OCI-M1 (cell line): ENCODE results near the gene SMURF1.
"Not testable (repeated sequence)": the region's sequence is repeated elsewhere in the genome, so short reads cannot be mapped to it uniquely, and the experiment has no call there.

ENCODE experiments used
- DNase-seq: peaks from one replicate; lab custom pipeline; 2025; lab: John Stamatoyannopoulos, UW

SMURF1 gene

DNA sequence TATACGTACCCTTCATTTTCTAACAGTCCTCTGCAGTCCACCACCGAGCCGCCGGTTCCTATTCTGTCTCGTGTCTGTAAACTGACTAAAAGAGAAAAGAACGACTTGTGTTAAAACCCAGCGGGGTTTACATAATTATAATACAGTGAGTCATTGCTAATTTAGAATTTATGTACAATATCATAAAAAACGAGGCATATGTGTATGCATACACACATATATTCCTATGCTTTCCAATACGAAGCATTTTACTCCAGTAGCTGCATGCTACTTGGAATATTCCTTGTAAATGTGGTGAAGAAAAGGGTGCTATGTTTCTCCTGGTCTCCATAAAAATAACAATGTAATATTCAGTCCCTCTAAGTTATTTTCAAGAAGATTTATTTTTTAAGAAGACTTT is 89.1 kb downstream of the SMURF1 start:
- no peak for DNase-seq

DNA sequence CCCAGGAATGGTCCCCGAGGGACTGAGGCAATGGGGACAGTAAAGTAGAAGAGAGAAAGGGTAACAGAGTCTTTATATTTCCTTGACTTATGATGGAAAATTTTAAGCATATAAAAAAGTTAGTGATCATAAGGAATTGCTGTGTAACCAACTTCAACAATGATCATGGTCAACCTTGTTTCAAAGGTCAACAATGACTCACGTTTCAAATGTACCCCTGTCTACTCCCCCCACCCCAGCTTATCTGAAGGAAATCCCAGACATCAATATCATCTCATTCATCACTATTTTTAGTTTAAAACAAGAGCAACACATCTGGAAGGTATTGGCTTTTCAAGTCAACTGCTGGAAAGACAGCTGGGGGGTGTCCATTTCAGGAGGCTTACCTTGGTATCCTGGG is 92.9 kb downstream of the SMURF1 start:
- DNase-seq: no peak

DNA sequence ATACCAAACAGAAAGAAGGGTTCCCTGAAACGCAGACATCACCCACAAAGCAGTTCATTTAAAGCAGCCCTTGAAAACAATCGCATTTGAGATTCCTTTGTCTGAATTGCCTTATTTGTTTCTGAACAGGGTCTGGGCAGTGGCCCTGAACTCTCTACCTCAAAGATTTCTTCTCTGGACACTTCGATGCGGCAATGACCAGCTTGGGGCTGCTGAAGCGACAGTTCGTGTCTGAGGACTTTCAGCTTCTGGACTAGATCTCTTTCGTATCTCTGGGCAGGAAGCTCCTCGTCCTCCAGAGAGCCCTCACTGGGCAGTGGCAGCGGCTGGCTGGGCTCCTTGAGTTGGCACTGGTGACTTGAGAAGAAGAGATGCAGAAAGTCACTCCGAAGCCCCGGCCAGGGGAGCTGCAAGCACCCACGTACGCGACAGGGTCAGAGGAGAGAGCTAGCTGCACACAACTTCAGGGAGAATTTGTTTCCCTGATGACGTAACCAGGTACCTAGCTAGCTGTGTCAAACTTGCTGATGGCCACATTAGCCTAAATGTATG is 96.3 kb downstream of the SMURF1 start:
- no peak for DNase-seq

DNA sequence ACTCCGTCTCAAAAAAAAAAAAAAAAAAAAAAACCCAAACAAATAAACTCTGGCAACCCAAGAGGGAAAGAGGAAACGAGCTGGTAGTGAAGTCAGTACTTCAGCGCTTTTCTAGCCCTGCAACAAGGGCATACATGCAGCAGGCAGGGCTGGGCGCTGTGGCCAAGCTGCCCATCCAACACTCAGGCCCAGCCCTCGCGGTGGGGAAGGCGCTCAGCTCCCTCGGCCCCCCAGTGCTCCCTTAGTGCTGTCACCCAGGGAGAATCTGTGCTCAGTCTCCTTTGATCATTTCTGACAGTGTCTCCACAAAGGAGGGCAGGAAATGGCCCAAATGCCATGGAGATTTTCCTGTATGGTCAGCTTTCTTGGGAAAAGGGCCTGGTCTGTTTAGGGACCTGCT is 97.2 kb downstream of the SMURF1 start:
- DNase-seq: no peak

DNA sequence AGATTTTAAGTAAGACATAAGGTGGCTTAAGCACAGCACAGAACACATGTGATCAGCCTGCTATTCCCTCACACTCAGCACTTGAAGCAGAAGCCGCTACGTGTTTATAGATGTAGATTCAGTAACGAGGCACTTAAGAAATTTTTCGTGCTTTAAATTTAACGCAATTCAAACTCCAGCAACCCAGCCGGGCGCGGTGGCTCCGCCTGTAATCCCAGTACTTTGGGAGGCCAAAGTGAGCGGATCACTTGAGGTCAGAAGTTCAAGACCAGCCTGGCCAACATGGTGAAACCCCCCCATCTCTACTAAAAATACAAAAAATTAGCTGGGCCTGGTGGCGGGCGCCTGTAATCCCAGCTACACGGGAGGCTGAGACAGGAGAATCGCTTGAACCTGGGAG is 97.6 kb downstream of the SMURF1 start:
- DNase-seq: not testable (repeated sequence)

DNA sequence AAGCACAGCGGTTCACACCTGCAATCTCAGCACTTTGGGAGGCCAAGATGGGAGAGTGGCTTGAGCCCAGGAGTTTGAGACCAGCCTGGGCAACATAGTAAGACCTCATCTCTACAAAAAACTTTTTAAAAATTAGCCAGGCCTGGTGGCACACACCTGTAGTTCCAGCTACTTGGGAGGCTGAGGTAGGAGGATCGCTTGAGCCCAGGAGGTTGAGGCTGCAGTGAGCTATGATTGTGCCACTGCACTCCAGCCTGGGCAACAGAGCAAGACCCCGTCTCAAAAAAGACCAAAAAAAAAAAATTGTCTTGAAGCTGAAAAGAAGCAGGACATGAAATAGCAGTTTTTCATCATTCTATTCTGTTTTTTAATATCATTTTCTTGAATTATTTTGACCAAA is 99.0 kb downstream of the SMURF1 start:
- DNase-seq: not testable (repeated sequence)

DNA sequence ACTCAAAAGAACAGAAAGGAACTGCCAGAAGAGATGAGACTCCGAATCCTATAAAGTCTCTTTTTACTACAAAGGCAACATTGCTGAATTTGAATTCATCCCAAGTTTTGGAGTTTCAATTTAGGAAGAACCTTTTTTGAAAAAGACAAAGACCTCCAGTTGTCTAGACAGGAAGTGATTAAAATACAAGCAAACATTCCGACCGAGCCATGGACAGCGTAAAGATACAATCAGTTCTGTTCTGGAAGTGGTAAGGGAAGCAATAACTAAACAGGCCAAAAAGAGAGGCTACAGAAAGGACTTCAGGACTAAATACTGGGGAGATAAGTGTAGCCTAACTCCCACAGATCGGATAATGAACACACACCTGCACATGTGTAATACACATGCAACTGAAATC is 101.0 kb downstream of the SMURF1 start:
- no peak for DNase-seq

DNA sequence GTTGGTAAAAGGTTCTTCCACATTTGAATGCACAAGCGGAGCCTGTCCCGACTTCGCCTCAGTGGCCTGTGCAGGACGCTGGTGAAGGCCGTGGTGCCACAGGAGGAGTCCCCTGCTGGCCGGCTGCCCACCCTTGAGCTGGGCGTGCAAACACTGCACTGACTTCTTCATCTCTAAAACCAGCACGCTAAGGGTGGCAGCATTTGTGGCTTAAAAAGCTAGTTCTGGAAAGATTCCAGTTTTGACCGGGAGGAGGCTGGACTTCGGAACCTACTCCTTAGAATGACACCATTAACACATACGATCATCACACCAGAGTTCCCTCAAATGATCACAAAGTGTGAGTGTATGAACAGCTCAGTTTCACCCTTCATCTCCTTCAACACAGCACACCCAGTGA is 102.4 kb downstream of the SMURF1 start:
- no peak for DNase-seq

DNA sequence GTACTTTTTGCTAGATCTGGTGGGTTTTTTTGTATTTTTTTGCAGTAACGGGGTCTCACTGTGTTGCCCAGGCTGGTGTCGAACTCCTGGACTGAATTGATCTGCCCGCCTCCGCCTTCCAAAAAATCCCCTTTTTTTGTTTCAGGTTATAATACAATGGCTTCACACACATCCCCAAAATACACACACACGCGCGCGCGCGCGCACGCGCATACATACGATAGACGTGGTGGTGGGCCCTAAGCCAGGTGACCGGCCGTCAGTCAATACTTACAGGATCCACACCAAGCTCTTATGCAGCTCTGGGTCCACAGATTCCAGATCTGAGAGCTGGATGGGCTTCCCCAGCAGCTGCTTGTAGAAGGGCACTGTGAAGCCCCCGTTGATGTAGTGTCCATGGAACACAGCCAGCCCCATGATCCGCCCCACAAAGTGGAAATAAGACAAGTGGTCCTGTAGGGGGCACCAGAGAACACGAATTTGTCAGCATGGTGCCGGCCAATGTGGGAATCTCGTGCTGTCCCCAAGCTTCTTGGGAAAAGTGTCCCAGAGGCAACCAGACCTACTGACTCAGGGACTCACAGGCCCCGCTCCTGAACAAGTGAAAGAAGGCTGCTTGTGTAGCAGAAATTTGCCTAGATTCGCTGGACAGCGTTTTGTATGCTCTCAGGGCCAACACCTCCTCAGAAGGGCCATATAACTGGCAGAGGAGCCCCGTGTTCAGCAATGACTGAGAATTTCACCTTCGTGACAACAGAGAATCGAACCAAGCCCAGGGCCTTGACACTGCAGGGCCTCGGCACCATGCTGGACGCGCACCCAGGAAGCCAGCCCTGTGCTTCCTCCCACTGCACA is 103.6 kb downstream of the SMURF1 start:
- DNase-seq: peak; percentile 88

DNA sequence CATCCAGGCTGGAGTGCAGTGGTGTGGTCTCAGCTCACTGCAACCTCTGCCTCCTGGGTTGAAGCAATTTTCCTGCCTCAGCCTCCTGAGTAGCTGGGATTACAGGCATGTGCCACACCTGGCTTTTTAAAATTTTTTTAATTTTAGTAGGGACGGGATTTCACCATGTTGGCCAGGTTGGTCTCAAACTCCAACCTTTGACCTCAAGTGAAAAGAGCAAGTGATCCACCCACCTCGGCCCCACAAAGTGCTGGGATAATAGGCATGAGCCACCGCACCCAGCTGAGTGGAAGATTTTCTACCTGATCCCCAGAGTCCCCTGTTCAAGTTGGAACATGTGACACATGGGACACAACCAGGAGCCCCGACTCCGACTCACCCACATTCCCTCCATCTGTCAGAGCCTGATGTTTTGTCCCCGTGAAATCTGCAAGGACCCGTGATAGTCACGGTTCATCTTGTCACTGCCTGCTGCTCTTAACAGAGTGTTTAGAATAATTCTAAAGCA is 104.5 kb downstream of the SMURF1 start:
- no peak for DNase-seq

DNA sequence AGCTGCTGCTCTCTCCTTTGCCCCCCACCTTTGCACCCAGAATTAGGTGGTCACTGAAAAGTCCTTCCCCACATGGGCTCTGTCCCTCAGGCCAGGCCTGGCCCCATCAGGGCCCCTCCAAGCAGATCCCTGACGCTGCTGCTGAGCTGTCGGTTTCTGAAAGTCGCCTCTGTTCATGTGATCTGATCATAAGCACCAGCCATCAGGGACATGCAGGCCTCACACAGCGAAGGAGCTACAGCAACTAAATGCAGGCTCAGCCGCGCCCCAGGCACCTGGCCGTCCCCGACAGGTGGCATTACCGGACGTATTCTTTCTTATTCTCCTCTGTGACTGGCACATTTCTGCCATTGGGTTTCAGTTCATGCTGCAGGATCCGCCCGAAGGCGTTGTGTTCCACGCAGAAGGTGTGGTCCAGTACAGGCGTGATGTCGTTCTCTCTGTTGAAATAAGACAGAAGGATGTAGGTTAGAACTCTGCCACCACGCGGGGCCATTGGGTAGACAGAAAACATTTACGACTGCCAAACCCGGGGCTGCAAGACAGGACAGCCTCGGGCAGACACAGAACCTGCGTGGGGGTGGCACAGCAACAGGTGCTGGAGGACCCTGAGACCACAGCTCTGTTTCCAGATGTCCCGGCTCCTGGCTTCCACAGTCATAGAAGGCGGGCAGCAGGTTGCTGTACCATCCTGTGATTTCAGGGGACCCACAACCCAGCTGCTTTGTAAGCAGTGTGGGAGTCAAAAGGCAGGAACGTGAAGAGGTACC is 105.6 kb downstream of the SMURF1 start:
- DNase-seq: no peak

DNA sequence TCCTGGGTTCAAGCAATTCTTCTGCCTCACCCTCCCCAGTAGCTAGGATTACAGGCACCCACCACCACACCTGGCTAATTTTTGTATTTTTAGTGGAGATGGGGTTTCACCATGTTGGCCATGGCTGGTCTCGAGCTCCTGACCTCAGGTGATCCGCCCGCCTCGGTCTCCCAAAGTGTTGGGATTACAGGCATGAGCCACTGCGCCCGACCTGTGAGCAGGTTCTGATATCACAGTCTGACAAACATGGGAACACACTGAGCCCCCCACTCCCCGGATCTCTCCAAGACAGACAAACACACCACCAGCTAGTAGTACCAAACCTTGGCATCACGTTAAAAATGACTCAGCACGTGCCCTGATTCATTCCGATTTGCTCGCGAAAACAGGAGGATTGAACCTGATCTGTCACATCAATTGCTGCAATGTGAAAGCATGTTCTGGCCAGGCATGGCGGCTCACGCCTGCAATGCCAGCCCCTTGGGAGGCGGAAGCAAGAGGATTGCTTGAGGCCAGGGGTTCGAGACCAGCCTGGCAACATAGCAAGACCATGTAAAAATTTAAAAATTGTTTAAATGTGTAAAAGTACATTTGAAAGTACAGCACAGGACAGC is 106.5 kb downstream of the SMURF1 start:
- no peak for DNase-seq

DNA sequence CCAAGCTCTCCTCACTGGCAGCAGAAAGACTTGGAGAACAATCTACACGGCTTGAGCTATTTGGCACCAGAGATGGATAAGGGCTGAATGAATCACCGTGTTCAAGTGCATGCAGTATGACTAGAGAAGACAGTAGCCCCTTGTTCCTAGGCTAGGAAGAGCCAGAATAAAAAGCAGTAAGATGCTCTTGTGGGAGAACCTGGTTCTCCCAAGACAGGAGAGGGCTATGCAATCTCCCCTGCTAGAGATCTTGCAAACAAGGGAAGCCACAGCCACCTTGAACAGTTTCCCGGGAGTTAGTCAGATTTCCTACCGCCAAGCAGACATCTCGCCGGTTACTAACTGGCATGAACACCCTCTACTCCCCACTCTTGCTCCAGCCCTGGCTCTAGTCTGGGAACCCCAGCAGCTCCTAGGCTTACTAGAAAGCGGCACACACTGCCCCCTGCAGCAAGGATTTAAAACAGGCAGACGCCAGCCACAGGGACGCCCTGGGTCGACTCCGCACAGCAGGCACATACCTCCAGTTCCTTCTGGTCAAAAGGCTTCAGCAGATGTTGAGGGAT is 107.3 kb downstream of the SMURF1 start:
- DNase-seq: no peak

DNA sequence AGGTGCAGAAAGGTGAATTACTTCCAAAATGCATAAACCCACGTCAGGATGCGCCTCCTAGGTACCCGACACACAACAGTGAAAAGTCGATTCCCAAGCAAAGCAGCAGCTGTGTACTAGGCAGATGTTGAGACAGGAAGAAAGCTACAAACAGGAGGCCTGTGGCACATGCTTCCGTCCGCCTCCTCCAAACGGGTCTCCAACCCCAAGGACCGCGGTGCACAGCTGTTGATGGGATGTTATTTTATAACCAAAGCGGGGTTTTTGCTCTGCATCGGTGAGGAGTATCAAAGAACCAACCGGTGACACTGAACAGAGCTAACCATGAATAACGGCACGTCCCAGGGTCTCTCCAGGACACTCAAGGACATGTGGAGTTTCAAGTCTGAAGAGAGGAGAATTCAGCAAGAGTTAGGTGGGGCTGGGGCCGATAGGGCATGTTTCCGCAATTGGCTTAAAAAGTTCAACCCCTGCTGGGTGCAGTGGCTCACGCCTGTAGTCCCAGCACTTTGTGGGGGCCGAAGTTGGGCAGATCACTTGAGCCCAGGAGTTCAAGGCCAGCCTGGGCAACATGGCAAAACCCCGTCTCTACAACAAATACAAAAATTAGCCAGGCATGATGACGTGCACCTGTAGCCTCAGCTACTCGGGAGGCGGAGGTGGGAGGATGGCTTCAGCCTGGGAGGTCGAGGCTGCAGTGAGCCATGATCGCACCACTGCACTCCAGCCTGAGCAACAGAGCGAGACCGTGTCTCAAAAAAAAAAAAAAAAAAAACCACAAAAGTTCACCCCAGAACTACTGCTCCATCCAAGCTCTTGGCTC is 108.0 kb downstream of the SMURF1 start:
- no peak for DNase-seq

DNA sequence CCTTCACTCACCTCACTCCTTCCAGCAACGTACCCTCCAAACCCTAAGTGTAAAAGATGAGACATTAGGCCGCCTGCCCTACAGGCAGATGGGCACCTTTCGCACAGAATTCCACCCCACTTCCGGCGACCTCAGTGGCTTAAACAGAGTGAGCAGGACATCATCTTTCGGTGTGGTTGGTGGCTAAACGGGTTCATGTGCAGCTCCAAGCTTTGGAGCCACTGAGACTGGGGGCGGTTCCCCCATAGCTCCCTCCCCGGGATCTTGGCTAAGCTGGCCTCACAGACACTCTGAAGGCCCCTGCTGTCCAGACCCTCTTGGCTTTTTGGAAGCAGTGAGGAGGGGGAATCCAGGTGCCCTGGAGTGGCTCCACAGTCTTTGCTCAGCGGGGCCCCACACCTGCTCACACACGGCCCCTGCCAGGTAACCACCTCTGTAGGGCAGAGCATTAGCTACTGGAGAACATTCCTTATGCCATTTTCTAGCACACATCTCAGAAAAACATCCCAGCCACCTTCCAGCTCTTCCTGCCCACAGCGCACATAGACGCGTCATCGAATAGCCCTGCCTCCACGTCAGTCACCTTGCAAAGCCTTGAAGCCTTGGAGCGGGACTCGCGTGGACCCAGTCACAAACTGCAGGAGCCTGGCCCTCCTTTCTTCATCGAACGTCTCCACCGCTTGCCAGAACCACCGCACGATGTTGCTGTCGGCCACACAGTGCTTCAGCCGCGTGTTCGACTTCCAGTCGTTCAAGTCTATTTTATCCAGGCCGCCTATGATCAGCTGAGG is 108.8 kb downstream of the SMURF1 start:
- DNase-seq: no peak

DNA sequence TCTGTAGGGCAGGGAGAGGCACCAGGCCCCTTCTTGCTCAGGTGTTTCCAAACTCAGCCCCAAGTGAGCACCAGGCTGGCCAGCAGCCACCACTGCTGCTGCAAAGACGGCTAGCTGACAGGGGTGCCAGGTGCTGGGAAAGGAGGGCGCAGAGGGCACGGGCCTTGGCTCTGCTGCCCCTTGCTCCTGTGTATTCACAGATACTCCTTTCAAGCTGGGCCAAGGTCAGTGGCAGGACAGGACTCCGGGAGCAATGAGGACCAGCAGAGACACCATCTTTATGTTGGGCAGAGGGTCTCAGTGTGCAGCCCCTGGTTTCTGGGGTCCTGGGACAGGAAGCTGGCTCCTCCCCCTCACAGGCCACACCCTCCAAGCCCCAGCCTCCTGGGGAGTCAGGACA is 110.1 kb downstream of the SMURF1 start:
- DNase-seq: no peak

DNA sequence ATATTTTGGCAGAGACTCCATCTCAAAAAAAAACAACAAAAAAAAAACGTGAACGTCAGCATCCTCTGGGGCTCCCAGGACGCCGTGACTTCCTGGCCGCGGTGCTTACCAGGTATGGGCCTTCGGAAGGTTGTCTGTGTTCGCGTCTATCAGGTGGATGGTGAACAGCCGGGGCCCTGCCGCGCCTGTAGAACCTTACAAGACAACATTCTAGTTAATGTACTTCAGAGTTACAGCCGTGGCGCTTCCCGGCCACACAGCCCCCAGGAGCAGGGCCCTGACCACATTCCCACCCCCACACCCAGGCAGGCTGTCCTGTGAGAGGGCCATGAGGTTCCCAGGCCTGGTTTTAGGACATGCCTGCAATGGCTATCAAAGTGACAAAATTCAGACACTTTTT is 111.0 kb downstream of the SMURF1 start:
- no peak for DNase-seq

DNA sequence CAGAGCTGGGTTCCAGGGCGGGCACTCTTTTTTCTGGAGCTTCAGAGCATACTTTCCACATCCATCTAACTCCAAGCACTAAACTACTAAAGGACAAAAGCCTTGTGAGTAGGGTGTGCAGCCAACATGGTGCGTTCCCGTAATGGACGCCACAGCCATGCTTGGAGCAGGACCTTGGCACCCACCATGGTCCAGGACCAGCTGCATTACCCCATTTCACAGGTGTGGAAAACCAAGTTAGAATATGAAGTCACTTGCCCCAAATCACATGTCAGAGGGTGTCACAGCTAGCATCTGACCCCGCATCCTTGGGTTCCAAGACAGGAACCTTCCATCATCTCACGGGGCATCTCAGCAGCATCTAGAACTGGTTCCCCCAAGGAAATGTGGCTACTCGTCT is 112.4 kb downstream of the SMURF1 start:
- DNase-seq: no peak

DNA sequence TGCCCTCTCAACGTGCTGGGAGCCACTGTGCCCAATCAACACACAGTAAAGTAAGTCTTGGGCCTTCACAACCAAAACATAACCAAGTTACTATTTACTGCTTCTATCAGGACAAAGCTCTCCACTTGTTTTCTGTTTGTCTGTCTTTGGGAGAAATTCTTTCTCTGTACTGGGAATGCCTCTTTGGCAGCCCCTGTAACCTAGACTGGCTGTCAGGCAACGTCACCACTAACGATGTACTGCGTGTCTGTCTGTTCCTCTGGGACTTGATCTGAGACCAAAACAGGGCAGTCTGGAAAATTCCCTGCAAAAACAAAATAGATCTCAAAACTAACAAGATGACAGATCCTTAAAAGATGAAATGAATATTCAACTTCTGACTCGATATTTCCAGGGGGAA is 113.0 kb downstream of the SMURF1 start:
- no peak for DNase-seq

DNA sequence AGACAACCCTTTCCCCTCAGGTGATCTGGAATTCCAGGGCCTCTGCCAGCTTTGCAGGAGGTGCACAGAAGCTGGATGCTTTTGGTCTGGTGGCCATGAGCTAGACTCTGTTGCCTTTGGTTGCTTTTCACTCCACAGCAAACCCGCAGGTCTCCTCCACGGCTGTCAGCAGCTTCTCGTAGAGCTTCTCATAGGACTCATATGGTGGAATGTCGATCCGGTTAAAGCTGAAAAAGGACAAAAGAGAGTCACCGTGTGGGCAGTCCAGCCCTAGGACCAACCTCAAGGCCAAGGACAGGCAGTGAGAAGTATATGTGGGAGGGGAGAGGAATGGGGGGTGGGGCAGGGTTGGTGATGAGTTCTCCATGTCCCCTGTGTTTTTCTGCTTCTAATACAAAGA is 113.5 kb downstream of the SMURF1 start:
- no peak for DNase-seq
